ENCODE results near the gene IFNL1.

Gene IFNL1

GRCh38 chr19:39345956-39346355 is 49.7 kb downstream of the IFNL1 start:
- Histone ChIP-seq H3F3A (ENCODE audit: insufficient read depth, low read length) (no peaks in the 10 kb centered on the region), H3K9ac (ENCODE audit: low read length) (no peak overlapping the region; the same call in 1 of the 2 replicates), H3K27me3 (ENCODE audit: insufficient read depth, low read length) (no peaks in the 10 kb centered on the region), H3K4me1 (ENCODE audit: insufficient read depth, low read length, severe bottlenecking) (peaks cover 22% of the 10 kb centered on the region), H3K4me3 (ENCODE audit: low read depth, low read length, poor library complexity, severe bottlenecking) (no peak overlapping the region), H3K36me3 (ENCODE audit: insufficient read depth, low read length) (peaks cover 19% of the 10 kb centered on the region; the same call in 1 of the 2 replicates), H3K9me2 (ENCODE audit: low read depth, low read length) (no peaks in the 10 kb centered on the region), H3K79me2 (ENCODE audit: insufficient read depth, low read length) (peaks cover 6% of the 10 kb centered on the region; the same call in 1 of the 2 replicates), H2AFZ (ENCODE audit: low read length) (no peak overlapping the region), H3K9me3 (ENCODE audit: low read length) (no peaks in the 10 kb centered on the region), H3K4me2 (ENCODE audit: low read length) (no peak overlapping the region), H4K20me1 (ENCODE audit: insufficient read depth, low read length) (no peaks in the 10 kb centered on the region), H3K27ac (ENCODE audit: low read depth, low read length, poor library complexity, severe bottlenecking) (no peak overlapping the region)
- TF ChIP-seq EZH2 (IDR thresholded peaks at IDR 0.05; ENCODE audit: borderline replicate concordance, low read length), result no peak
- no peak for TF ChIP-seq CTCF (IDR thresholded peaks at IDR 0.05; ENCODE audit: low read length)

DNA sequence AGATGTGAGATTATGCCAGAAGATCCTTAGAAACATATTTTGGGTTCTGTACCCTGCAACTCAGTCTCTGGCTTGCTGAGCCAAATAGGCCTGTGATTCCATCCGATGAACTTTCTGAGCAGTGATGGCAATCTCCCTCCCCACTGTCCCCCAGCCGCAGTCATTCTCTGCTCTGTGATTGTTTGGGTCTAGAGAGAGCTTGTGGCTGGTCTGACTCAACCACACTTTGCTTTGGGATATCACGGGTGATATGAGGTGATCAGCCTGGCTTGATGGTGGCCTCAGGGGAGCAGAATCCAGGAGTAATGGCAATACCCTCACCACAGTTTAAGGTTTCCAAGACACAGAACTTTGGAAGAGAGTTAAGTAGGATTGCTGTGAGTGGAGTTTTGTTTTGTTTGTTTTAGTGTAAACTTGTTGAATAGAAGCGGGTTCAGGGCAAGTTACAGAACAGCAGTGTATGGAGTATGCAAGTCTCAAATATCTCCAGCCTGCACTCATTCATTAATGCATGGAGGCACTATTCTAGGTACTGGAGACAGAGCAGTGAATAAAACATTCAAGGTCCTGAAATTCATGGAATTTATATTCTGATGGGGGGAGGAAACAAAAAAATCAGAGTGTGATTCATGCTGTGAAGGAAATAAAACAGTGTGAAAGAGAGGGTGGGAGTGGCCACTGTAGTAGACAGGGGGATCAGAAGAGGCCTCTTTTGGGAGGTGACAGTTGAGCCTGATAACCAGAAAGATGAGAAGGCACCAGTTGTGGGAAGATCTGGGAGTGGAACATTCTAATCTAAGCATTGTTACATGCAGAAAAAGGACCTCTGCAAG is 51.3 kb downstream of the IFNL1 start:
- Histone ChIP-seq H3K4me2 (ENCODE audit: low read length) (no peak overlapping the region), H4K20me1 (ENCODE audit: insufficient read depth, low read length) (no peaks in the 10 kb centered on the region), H2AFZ (ENCODE audit: low read length) (no peak overlapping the region), H3K9me3 (ENCODE audit: low read length) (no peaks in the 10 kb centered on the region), H3F3A (ENCODE audit: insufficient read depth, low read length) (no peaks in the 10 kb centered on the region), H3K36me3 (ENCODE audit: insufficient read depth, low read length) (peaks cover 32% of the 10 kb centered on the region), H3K27ac (ENCODE audit: low read depth, low read length, poor library complexity, severe bottlenecking) (no peak overlapping the region), H3K9ac (ENCODE audit: low read length) (no peak overlapping the region), H3K9me2 (ENCODE audit: low read depth, low read length) (no peaks in the 10 kb centered on the region), H3K4me3 (ENCODE audit: low read depth, low read length, poor library complexity, severe bottlenecking) (no peak overlapping the region), H3K4me1 (ENCODE audit: insufficient read depth, low read length, severe bottlenecking) (peaks cover 18% of the 10 kb centered on the region), H3K27me3 (ENCODE audit: insufficient read depth, low read length) (no peaks in the 10 kb centered on the region), H3K79me2 (ENCODE audit: insufficient read depth, low read length) (peaks cover 6% of the 10 kb centered on the region; the same call in 1 of the 2 replicates)
- TF ChIP-seq CTCF (IDR thresholded peaks at IDR 0.05; ENCODE audit: low read length) (no peak), EZH2 (IDR thresholded peaks at IDR 0.05; ENCODE audit: borderline replicate concordance, low read length) (no peak)

All from OCI-LY1 (cell line).